GM12873 (cell line): ENCODE data around the gene IL11RA.
A peak's percentile ranks its signal among the peaks of the same experiment; 100 is the strongest.

Source experiments
- TF ChIP-seq, protein P1 (sequence below): IDR thresholded peaks from 2 replicates; pipeline ENCODE4 v1.5.1; 2012; ENCODE audit warnings: low read depth, mild to moderate bottlenecking, moderate library complexity, low read length, control low read depth; ENCODE audit not compliant: insufficient read depth; ENCODE audit errors: missing control alignments

IL11RA gene

DNA sequence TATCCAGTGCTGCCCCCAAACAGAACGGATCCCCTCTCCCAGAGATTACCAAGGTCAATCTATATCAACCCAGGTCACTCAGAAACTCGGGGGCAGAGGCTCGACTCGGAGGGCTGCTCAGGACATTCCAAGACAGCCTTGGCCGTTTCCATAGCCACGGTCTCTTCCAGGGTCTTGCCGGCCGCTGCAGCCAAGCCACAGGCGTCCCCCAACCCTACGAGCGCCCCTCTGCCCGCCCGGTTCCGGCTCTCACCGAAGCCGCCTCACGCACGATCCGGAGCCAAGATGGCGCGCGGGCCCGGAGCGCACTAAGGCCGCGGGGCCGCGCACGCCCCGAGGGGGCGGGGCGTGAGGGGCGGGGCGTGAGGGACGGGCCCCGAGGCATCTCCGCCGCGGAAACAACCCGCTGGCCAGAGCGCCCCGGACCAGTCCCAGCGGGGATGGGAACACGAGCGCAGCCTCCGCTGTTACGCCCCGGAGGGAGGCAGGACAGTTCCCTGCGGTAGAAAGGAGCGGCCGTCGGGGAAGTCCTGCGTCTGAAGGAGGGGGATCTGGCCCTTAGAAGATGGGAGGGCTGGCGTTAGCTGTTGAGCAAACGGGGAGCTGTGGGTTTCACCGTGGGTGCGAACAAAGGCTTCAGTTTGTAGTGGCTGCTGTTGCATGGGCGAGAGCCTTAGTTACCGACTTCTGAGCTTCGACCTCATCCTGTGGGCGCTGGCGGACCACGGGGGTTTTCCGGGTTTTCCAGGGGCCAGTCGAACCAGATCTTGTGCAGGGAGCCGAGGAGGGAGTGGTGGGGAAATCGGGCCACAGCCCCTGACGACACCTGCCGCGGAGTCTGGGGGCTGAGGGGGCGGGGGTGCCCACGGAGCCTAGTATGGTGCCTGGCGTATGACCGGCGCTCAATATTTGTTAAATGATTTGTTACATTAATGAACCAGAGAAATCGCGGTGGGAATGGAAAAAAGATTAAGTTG lies 39.9 kb upstream of the IL11RA start, which contains the start of gene RPP25L:
Gene RPP25L, minus strand, starts transcription at position 287 of the 977 bp plus-strand sequence. CDS start 801 bp downstream, outside the sequence.
- TF ChIP-seq, protein P1, sequence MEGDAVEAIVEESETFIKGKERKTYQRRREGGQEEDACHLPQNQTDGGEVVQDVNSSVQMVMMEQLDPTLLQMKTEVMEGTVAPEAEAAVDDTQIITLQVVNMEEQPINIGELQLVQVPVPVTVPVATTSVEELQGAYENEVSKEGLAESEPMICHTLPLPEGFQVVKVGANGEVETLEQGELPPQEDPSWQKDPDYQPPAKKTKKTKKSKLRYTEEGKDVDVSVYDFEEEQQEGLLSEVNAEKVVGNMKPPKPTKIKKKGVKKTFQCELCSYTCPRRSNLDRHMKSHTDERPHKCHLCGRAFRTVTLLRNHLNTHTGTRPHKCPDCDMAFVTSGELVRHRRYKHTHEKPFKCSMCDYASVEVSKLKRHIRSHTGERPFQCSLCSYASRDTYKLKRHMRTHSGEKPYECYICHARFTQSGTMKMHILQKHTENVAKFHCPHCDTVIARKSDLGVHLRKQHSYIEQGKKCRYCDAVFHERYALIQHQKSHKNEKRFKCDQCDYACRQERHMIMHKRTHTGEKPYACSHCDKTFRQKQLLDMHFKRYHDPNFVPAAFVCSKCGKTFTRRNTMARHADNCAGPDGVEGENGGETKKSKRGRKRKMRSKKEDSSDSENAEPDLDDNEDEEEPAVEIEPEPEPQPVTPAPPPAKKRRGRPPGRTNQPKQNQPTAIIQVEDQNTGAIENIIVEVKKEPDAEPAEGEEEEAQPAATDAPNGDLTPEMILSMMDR = no peak

DNA sequence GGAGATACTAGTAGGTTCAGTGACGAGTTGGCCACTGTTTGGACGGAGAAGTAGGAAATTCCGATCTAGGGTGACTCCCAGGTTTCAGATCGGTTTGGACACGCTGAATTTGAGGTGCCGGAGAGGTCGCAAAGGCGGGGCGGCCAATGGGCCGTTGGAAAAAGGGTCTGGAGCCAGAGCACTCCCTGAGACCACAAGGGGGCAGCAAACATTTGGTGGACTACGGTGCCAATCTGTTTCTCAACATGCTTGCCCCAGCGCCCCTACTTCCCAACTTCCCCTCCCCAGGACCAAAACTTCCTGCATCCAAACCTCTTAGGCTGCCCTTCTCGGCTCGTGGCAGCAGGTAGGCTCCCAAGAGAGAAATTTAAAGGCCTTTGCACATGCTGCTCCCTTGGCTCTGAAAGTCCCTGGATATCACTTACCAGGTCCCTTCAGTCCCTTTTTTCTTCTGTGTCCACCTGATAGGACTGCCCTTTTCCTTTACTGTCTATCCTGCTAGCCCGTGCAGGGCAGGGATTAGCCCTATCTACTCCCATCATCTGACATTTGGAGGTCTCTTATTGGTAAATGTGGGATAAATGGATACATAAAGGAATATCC lies 39.1 kb upstream of the IL11RA start:
- TF ChIP-seq, protein P1 = peak; percentile 95

DNA sequence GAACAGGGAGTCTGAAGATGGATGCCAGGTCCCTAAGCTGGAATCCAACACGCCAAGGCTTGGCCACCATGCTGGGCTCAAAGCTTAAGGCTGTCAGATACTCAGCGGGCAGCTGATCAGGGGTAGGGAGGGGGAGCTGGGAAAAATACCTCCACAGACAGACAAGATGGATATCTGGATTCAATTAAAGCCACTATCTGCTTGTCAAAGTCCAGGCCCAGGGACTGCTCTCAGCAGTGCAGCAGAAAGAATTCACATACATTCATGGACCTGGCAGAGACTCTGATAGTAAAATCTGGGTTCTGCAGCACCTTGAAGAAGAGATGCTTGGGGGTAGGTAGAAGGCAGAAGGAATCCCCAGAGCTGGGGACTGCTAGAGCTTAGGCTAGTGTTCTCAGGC lies 36.9 kb upstream of the IL11RA start:
- TF ChIP-seq, protein P1 = no peak

DNA sequence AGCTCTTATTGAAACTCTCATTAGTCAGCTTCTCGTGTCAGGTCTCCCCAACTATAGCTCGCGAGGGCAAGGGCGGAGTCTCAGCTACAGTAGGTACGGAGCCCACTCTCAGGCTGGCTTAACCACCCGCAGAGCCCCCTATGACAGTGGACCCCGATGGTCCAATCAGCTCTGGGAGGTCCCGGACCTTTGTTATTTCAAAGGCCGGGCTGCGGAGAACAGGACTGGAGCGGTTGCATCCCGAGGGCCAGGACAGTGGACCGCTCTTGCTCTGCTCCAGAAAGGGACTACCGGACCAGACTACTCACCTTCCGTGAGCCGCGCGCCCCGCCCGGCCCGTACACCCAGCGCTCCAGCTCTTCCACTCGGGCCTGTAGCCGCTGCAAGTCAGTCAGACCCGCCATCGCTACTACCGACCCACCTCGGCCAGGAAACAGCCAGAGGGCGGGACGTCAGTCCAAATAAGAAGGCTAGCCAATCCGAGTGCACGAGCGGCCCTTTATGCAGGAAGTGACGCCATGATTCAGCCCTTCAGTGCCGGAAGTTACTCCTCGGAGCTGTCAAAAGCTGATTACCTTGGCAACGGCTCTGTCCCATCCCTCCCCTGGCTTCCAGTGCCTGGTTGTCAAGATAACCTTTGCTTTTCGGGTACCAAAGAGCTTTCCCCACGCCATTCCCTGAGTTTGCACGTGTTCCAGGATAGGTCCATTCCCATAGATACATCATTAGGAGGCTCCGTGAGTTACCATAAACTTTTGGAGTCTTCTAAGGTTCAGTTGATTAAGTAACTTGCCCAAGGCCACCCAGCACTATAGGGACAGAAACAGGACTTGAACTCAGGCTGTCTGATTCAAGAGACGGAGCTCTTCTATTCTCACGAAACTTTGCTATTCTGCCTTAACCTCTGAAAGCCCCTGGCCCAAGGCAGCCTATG lies 31.7 kb upstream of the IL11RA start, which contains the start of gene DCTN3:
Gene DCTN3, minus strand, starts transcription at position 435 of the 934 bp plus-strand sequence. Its CDS starts 31 bp downstream, at position 404.
- TF ChIP-seq, protein P1 = no peak

DNA sequence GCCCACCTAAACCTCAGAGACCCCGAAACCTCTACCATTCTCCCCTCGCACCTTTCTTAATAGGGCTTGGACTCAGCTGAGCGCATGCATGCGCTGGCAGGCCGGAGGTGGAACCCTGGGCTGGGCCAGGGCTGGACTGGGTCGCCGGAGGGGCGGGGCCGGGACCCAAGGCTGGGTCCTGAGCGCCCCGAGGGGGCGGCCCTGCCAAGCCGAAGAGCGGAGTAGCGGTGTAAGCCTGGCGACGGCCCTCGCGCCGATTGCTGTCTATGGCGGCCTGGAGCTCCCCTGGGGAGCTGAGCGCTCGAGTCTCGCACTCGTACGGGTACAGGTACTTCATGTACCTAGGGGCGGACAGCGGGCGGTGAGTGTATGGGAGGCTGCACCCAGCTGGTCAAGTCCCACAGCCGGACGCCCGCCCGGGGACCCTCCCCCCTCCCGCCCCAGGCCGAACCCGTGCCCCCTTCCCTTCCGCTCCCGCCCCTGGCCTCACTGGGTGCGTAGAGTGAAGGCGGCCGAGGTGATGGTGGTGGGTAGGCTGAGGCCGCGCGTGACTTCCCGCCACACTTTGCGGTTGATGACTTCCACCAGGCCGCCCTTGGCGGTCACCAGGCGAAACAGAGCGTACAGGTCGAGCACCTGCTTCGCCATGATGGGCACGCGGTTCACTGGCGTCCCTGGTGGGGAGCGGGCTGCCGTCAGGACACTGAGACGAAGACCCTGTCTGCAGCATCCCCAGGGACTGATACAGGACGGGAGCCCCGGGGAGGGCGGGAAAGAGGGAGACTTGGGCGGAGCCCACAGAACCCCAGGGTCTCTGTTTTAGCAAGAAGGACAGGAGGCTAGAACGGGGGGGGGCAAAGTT lies 28.4 kb upstream of the IL11RA start:
- TF ChIP-seq, protein P1 = no peak

DNA sequence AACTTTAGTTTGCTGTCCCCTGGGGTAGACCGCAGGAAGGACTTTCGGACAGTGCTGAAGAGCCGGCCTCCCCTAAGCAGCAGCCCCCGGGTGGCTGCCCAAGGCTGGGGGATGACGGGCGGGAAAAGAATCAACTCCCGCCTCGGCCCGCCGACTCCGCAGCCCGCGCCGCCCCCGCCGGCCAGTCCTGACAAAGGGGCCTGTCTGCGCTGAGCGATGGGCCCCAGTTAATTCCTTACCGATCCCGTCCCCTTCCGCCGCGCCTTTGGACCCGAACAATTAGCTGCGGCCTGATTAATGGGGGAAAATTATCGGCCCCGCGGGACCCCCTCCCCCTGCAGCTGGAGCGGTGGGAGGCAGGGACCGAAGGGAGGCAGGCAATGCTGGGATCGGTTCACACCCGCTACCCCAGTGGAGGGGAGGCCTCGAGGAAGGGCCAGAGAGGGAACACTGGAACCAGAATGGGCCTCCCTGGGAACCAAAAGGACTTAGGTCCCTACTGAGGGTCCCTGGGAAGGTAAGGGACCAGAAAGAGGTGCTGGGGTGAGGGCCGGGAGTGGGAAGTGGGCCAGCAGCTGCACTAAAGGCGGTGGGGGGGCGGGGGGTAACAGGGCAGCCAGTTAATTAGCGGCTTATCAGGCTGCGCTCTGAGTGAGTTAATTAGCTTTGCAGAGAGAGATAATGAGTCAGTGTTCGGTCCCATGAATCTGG lies 27.4 kb upstream of the IL11RA start:
- TF ChIP-seq, protein P1 = no peak
